ENCODE results near the gene REG1A.

REG1A gene

GRCh38 chr2:79103214-79103613 lies 17.1 kb upstream of the REG1A start:
- DNase-seq (ENCODE audit: low read depth) = no peak
- H3K4me3 ChIP-seq (ENCODE audit: low read depth, low read length) = no peak overlapping the region
- no peak for TF ChIP-seq CTCF (conservative IDR thresholded peaks at IDR 0.05; ENCODE audit: low read depth, low read length)

GRCh38 chr2:79105259-79105658 lies 15.0 kb upstream of the REG1A start:
- no peak for TF ChIP-seq CTCF (conservative IDR thresholded peaks at IDR 0.05; ENCODE audit: low read depth, low read length)

GRCh38 chr2:79112269-79112668 lies 8.0 kb upstream of the REG1A start:
- no peak for DNase-seq (ENCODE audit: low read depth)
- no peak overlapping the region for H3K4me3 ChIP-seq (ENCODE audit: low read depth, low read length)
- no peak for TF ChIP-seq CTCF (conservative IDR thresholded peaks at IDR 0.05; ENCODE audit: low read depth, low read length)

More at GRCh38 chr2:79105259-79105658, 15.0 kb upstream of the REG1A start:
- no peak for DNase-seq (ENCODE audit: low read depth)
- H3K4me3 ChIP-seq (ENCODE audit: low read depth, low read length) = no peak overlapping the region

GRCh38 chr2:79114797-79115494 lies 5.3 kb upstream of the REG1A start:
- no peak for DNase-seq (ENCODE audit: low read depth)
- TF ChIP-seq CTCF (conservative IDR thresholded peaks at IDR 0.05; ENCODE audit: low read depth, low read length) = no peak
- H3K4me3 ChIP-seq (ENCODE audit: low read depth, low read length) = no peak overlapping the region

GRCh38 chr2:79116997-79117928 lies 3.0 kb upstream of the REG1A start:
- no peak for DNase-seq (ENCODE audit: low read depth)
- no peak overlapping the region for H3K4me3 ChIP-seq (ENCODE audit: low read depth, low read length)
- TF ChIP-seq CTCF (conservative IDR thresholded peaks at IDR 0.05; ENCODE audit: low read depth, low read length) = no peak

- DNase-seq (ENCODE audit: low read depth) = no peak
- H3K4me3 ChIP-seq (ENCODE audit: low read depth, low read length) = no peak overlapping the region
- TF ChIP-seq CTCF (conservative IDR thresholded peaks at IDR 0.05; ENCODE audit: low read depth, low read length) = no peak
These were observed 2.4 kb downstream of the REG1A start for GRCh38 chr2:79122676-79123075.
